GM18868 (cell line): ENCODE data around the gene EIF3F.

Experiments
- ATAC-seq: cut with Tn5 transposase; IDR thresholded peaks from one replicate; pipeline ENCODE4 v1.9.1; 2021; ENCODE audit warnings: mild to moderate bottlenecking, moderate library complexity; ENCODE audit not compliant: unreplicated experiment

EIF3F gene

DNA sequence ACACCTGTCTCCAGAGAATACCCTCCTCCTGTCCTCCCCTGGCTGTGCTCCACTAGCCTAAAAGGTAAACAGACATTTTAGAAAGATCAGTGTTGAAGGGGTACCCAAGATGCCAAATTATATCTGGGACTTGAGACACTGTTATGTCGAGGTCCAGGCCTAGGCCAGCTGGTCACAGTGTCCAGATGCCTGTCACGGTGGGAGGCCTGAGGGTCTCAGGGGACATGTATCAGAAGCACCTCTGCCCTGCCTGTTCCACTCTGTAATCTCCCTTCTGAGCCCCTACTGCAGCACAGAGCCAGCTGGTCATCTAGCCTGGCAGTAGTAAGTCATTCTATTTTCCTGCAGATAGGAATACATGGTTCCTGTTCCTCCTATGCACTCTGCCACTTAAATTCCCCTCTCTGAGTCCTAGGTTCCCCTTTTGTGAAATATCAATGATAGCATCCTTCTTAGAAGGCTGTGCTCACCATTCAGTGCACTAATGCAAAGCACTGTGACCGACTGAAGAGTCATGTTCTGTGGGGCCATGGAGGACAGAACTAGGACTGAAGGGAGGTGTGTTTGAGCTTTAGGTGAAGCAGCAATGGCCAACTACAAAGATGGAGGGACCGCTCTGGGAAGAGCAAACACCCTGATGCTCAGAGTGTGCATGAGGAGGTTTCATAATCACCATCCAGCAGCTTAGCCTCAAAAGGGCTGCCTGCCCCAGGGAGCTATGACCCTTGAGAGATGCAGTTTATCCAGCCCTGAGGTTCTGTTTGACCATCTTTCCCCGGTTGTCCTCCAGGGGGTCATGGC, 49.1 kb downstream of the EIF3F start:
- no peak for ATAC-seq

DNA sequence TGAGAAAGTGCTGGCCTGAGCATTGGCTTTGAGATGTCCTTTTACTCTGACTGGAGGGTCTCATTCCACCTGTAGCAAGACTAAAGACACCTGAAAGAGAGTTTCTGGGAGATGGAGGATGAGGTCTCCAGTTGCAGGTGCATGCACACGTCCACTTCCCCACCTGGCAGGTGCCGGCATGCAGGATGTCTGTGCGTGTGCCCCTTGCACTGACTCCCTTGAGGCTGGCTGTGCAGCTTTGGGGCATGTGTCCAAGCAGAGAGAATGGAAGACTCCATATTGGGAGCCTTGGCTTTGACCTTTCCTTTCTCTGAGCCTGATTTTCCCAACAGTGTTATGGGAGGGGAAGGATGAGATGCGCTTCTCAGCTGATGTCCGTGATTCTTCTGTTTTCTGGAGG, 49.8 kb downstream of the EIF3F start:
- ATAC-seq: no peak

DNA sequence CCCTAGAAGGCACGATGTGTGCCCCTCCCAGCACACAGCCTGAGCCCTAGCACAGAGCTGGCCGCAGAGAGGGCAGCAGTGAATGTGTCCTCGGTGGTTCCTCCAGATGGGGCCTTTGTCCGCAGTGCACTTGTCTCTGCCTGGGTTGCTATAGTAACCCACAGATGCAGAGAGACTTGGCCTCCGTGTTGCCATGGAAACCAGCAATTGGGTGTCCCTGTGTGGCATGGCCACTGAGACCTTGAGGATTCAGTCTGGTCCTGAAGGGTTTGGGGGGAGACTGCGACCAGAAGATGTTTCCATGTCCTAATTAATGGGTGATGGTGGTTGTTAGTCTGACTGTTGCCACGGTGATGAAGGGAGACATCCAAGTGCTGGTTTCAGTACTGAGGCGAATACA, 51.3 kb downstream of the EIF3F start:
- no peak for ATAC-seq

DNA sequence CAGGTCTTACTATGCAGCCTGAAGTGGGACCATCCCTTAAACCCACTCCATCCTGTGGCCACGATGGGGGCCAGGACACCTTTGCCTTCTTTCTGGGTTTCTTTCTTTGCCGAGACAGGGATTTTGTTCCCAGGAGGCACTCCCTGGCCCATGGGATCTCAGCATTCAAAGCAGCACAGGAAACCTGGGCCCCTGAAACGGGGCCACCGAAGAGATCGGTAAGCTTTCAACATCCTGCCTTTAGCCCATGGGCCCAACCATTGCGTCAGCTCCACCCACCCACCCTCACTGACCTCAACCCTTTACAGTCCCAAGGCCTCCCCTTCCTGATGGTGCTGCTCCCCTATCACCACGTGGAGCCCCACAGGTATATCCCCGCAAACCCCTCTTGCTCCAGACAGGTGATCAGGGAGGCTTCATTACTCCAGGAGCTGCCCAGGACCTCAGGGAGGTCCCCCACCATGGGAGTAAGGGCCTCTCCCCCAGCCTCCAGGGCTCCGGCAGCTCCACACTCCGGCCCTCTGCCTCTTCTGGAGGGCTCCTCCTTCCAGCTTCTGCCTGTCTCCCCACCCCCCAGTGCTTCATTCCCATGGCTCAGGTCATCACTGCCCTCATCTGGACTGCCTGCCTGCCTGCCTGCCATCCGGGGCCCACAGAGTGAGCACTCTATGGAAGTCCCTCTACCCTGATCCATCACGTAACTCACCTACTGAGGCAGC, 51.8 kb downstream of the EIF3F start:
- ATAC-seq: no peak

DNA sequence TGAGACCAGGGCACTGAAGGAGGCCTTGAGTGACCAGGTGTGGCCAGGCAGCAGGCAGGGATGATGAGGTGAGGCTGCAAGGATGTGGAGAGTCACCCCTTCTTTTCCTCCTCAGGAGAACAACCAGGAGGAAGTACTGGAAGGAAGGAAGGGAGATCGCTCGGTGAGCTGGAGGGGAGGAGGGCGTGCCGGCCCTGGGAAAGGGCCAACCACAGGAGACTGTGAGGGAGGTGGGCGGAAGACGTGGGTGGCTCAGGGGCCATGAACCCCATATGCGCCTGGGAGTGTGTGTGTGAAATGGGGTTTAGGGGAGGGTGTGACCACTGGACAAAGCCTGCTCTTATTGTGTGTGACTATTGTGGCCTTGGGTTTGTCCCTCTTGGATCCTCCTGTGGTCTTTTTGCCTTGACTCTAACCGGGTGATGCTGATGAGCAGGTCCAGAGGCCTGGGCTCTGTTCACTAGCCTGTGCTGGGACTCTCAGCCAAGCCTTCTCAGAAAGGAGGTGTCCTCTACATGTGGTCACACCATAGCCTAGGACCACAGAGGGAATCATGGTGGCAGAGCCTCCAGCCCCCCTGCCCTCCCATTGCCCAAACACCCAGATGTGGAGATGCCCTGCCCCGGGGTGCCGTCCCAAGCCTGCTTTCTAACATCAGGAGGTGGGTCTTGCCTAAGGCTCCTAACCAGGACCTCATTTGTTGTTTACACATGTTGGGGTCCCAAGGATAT, 52.6 kb downstream of the EIF3F start:
- ATAC-seq: no peak

DNA sequence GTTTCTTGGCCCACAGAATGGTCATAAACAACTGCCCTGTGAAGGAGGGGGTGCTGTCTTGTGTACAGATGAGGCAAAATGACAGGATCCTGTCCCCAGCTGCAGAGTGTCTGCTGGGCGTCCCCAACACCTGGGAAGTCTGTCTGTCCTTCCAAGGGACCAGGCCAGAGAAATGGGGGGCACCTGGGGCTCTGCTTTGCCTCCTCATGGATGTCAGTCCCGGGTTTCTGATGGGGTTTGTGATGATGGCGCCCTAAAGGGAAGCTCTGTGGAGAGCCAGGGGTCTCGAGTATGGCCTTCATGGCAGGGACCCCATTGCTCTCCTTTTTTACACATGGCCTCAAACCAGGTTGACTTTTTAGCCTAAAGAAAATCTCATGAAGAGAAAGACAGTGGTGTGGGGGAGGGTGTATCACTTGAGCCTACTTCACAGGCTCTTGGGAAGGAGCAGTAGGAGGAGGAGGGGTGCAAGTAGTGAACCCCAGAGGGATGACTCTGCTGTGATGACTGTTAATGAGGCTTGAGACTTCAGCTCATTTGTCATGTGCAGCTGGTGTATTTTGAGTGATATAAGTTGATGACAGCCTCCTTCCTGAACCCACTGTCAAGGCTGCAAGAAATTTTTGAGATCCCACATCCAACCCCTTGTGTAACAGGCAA, 53.3 kb downstream of the EIF3F start:
- ATAC-seq: no peak

DNA sequence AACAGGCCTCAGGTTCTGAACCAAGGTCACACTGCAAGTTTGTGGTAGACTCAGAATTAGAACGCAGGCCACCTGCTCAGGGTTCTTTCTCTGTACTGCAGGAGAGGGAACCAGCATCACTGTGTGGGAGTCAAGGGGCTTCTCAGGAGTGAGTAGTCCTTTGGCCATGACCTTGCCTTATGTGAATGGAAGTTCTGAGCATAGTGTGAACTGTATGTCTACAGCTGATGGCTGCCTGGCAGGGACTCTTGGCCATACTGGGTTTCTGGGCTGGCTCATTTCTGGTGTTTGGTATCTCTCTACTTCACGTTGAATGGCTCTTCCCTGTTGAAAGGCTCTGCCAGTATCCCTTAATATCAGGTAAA, 53.8 kb downstream of the EIF3F start:
- ATAC-seq: no peak

DNA sequence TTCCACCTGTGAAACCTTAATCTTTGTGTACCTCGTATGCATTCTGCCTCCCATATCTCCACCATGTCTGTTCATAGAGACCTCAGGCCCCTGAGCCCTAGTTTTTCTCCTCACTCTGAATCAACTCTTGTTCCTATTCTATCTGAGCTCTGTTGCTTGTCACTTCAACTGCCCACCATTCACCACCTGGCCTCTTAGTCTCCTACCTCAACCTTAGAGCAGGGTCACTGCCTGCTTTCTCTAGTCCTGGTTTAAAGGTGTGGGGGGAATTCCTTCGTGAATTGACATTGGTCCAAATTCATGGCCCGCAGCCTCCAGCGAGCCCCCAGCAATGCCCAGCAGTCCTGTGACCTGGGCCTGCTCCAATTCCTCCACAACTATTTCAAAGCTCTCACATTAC, 54.4 kb downstream of the EIF3F start:
- no peak for ATAC-seq

DNA sequence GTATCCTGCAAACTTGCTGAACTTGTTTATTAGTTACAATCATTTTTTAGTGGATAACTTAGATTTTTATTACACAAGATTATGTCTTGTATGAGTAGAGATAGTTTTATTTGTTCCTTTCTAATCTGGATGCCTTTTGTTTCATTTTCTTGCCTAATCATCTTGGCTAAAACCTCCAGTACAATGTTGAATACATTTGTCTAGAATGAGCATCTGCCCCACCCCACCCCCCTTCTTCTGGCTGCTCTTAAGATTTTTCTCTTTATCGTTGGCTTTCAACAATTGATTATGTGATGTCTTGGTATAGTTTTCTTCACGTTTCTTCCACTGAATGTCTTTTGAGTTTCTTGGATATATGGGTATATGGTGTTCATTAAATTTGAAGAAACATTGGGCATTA, 56.6 kb downstream of the EIF3F start:
- ATAC-seq: no peak

DNA sequence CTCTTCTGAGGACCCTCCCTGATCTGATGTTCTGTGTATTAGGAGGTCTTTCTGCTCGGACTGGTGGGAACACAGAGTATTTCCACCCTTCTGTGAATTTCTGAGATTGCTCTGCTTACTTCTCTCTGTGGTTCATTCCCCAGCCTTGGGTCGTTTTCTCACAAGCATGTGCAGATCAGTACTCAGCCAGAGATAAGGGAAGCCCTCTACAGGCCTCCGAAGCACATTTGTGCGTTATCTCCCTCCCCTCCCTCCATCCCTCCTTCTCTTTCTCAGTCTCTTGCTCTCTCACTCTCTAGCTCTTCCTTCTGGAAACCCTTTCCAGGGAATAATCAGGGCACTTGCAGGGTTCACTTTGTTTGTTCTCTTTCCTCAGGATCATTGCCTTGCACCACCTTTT, 58.7 kb downstream of the EIF3F start:
- ATAC-seq: no peak

DNA sequence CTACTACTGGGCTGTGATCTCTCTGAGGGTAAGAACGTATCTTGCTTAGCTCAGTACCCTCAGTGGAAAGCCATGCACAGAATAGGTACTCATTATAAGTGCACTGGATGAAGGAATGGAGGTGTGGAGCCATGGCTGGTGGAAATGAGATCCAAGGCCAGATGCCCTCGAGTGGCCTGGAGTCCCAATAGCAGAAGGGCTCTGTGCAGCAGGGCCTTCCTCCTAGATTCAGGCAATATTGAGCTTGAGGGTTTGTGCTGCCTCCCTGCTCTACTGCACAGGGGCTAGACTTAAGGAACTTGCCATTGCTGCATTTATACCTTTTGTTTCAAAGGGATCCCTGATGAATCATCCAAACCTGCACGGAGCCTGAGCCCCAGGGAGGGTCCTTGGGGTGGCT, 60.2 kb downstream of the EIF3F start:
- ATAC-seq: no peak

DNA sequence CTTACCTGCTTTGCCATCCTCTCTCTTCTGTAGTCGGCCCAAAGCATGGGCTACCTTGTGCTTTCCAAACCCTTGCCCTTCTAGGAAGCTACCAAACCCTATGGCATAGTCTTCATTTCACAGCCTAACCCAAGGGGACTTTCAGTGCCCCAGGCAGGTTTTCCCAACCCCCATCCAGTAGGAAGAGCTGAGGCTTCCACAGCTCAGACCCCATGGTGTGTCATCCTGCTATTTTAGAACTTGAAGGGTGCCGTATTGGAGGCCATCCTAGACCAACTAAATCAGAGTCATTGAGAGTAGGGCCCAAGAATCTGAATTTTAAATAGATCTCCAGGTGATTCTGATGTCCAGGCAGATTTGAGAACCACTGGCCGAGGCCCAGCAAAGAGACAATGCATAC, 61.9 kb downstream of the EIF3F start:
- no peak for ATAC-seq
